Dedifferentiated amniotic fluid mesenchymal stem cell (primary cell): Measurements from ENCODE around the gene GPR15.
"Not testable (repeated sequence)": the region's sequence is repeated elsewhere in the genome, so short reads cannot be mapped to it uniquely, and the experiment has no call there.

ENCODE experiments used
- DNase-seq: peaks from one replicate; pipeline ENCODE4 v3.0.0-alpha.2; 2016; ENCODE audit errors: extremely low spot score

GPR15 gene

GRCh38 chr3:98558100-98558827, 26.5 kb downstream of the GPR15 start:
- DNase-seq, result no peak

GRCh38 chr3:98559769-98560168, 28.0 kb downstream of the GPR15 start:
- DNase-seq, result not testable (repeated sequence)

- DNase-seq, result no peak
Measured at GRCh38 chr3:98560911-98561310, 29.1 kb downstream of the GPR15 start.

DNA sequence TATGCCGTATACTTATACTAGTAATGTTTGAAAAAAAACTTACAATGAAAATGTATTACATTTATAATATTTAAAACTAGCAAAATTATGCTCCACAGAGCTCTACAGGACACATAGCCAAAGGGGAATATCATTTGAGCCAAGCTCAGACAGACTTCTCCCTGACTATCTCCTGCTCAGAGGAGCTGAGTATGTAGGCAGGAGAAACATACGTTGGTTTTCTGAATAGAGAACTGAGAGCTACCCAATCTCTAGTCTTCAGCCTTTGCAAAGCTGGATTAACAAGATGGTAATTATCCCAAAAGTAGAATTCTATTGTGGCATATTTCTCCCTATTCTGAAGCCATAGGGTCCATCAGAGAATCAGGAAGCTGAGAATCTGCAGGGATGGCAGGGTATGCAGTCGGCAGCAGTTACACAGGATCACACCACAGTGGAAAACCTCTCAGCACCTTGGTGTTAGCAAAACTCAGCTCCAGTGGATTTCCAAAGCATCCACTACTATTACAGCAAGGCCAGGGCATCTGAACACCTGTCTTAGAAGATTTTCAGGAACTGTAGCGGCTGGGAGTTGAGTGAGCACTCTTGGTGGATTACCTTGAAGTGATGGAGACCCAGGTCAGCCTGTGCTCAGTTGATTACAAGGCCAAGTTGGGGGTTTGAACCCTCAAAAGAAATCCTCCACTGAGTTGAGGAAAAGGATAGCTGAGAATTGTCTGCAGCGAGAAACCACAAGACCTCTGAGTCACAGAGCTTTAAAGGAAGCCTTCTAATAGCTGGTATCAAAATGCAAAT, 30.1 kb downstream of the GPR15 start:
- no peak for DNase-seq

DNA sequence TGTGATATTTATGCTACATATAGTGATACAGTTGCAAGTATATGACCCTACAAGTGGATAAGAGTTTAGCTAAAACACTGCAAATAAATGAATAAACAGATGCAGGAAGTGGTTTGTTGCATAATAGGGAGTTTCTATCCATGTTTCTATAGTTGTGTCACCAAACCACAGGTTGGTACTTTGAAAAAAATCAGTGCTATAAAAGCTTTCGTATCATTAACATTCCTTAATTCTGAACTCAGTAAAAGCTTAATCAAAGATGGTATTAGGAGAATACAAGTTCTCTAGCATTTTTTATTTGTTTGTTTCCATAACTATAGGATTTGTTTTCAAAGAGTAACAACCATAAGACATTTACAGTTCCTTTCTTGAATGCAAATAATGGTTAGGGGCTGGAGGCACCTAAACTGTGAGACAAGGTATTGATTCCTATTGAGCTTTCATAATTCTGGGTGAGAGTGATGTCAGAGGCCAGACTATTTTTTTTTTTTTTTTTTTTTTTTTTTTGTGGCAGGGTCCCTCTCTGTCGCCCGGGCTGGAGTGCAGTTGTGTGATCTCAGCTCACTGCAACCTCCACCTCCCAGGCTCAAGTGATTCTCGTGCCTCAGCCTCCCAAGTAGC, 32.0 kb downstream of the GPR15 start:
- no peak for DNase-seq

GRCh38 chr3:98564282-98565005, 32.7 kb downstream of the GPR15 start:
- DNase-seq, result no peak

GRCh38 chr3:98565237-98565643, 33.5 kb downstream of the GPR15 start:
- no peak for DNase-seq

DNA sequence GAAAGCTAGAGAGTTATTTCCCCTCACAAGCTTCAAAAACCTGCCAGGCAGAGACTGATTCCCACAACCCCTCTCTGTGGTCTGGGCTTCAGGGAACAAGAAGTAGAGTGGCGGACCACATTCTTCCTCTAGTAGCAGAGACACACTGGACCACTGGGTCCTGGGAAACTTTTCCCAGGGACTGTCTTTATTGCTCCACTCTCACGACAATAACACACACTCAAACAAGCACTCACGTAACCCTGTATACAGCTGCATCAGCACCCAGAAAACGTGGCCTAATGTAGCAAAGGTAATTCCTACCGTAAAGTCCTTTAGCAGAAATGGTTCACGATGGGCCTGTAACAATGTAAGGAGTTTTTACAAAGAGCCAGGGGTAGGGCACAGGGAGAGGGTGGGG, 34.1 kb downstream of the GPR15 start:
- DNase-seq, result no peak

DNA sequence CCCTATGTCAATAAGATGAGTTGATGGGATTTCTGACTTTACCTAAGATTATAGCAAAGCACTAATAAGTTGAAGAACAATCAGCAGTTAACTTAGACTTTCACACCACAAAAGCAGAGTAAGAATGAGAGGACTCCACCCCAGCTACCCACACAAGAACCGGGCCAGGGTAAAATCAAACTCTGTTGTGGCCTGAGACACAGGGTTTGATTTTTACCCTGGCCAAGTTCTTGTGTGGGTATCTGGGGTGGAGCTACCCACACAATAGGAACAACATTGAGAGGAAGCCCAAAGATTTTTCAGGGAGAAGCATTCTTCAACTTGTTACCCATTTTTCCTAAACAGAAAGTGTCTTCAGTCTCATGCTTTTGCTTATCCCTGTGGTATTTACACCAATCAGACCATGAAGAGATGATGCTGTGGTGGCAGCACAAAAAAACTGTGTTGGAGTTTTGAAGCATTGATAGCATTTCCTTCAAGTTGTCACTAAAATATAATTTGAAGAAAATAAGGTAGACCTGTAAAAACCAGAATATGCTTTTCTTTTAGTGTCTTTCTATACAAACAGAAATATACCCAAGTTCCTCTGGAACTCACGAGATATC, 36.0 kb downstream of the GPR15 start:
- no peak for DNase-seq

GRCh38 chr3:98568402-98568801, 36.6 kb downstream of the GPR15 start:
- DNase-seq, result no peak

DNA sequence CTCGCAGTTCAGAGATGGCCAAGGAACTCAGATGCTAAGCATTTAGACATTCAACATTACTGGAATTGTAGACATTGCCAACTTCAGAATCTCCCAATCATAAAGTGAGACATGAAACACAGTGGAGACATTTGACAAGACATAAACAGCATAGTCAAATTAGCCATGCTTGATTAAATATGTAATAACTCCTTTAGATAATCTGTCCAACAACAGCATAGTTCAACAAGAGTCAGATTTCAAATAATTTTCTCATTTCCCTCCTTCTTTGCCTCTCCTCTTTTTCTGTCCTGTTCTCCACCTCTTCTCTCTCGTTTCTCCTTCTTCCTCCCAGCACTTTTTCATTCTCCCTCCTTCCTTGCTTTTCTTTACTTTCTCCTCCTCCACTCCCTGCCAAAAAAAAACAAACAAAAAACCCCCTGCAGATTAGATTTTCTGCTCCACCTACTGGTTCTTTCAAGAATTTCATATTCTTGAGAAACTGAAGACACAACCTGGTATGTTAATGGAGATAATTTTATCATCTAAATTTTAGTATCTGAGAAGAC, 41.5 kb downstream of the GPR15 start:
- DNase-seq, result peak; percentile 42

GRCh38 chr3:98574132-98574531, 42.4 kb downstream of the GPR15 start:
- DNase-seq, result no peak

DNA sequence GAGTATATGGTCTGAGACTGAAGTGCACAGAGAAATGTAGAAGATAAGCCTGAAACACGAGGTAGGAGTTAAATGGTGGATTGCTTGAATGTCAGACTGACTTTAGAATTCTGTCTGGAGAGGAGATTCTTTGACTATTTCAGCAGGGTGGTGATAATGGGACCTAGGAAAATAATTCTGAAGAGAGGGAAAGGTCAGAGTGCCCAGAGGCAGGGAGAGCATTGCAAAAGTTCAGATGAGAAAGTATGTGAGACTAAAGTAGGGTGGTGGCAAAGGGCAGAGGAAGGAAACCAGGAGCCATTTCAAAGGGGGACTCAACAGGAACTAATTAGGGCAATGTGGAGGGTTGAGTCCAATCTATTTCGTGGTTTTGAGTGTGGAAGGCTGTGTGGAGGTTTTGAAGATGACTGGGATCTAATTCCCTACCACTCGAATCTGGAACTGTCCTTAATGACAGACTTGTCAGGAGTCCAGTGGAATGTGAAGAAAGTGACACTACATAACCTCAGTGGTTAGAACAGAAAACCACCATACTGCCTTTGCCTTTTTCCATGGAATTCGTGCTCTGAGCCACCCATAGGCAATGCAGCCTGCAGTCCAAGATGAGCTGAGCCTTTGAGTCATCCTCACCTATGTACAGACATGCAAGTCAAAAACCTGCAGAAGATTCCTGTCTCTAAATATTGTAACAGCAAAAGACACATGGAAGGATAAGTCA, 45.6 kb downstream of the GPR15 start:
- DNase-seq, result no peak

DNA sequence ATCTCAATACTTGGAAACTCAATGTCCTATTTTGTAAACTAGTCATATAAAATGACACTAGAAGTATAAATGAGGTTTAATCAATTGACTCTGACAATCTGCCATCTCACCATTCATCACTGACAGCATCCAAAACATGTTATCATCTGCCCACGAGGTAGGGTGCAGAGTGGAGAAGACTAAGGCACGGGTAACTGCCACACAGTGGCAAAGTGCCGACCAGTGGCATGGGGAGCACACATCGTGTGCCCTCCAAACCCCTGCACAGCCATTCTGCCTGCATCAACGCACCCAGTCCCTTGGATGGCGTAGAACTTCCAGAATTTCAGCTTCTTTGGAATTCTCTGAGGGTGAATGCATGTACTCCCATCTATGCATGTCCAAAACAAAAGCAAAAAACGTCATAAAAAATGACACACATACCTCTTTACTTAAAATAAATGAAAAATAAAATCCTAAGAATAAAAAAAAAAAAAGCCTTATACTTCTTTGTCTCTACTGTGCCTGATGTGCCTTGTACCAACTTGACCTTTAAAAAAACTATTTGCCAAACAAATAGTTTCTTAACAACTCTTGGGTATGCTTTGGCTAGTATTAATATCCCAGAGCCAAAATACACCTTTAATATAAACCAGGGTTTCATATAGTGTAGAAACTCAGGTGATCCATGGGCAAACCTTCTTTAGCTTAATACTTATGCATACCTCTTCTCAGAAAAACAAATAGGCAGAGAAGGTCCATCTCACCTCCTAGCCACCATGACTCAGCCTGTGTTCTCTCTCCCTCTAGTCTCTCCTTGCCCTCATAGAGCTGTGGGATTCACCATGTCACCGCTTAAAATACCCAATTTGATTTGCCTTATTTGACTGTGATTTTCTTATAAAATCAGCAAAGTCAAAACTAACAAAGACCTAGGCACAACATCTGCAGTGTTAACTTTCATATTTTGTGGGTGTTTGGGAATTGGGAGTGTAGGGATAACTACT, 48.9 kb downstream of the GPR15 start:
- no peak for DNase-seq

- no peak for DNase-seq
Measured at GRCh38 chr3:98581474-98581873, 49.7 kb downstream of the GPR15 start.

DNA sequence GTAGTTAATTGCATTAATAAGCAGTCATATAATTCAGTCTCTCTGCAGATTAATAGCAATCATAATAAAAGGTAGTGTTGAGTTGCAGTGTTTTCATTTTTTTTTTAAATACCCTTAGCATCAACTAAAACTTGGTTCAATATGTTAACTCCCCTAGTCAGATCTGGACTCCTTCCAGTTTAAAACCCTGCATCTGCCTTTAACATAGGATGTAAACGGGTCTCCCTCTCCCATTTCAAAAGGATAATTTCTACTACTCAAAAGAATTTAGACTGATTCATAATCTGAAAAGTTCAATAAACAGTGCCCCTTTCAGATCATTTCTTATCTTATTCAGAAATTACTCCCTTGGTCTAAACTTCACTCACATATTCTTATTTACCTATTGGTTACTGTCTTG, 50.3 kb downstream of the GPR15 start:
- DNase-seq, result no peak

DNA sequence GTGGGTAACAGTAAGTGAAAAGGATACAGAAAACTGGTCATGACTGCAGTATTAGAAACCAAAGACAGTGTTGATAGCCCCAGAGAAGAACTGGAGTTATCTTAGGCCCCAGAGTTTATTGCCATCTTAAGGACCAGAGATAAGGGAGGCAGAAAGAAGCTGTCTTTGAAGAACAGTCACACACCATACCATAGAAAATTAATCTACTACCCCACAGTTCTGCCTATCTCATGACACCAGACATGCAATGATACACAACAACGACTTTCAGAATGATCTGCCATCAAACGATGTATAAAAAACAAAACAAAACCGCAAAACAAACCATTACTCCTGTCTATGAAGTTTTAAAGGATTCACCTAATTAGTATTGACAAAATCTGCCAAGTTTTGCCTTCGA, 52.0 kb downstream of the GPR15 start:
- no peak for DNase-seq
